PC-9 (cell line): ENCODE measurements around the gene EDNRB. TPM values are rescaled to one million over a fixed set of nuclear protein-coding genes. Genes with fewer than 3 reads are reported as not detected.

Experiments
- BruUV-seq: library from RNA; stranded (reverse); fragments of 400-500 nt; replicated peaks from 2 replicates; lab custom pipeline; 2021; lab: Mats Ljungman, UMichigan
- CTCF ChIA-PET: fragments of 300-600 bp; sonication (Branson Sonifier 250); formaldehyde crosslinking; loops from one replicate; lab custom pipeline; 2022; ENCODE audit warnings: antibody characterized with exemption; lab: Charles Lee
- POLR2A ChIA-PET: fragments of 300-600 bp; sonication (Branson Sonifier 250); formaldehyde crosslinking; loops from one replicate; lab custom pipeline; 2022; ENCODE audit warnings: antibody characterized with exemption; ENCODE audit not compliant: unreplicated experiment; lab: Charles Lee
- DNase-seq, 2 experiments: peaks; one replicate each; pipeline versions ENCODE4 v3.0.0 to v3.0.0-alpha.2; 2015 to 2022; ENCODE audit warnings: mixed read lengths in 1 of 2
- H2AFZ ChIP-seq: fragments of 200-600 bp; sonication (generic); 2 replicates; pipeline ENCODE4 v1.8.1; 2017; ENCODE audit warnings: antibody characterized with exemption
- H3F3A ChIP-seq: fragments of 200-600 bp; sonication (generic); 2 replicates; pipeline ENCODE4 v1.8.1; 2017; ENCODE audit warnings: antibody characterized with exemption, mild to moderate bottlenecking, low read depth; ENCODE audit not compliant: insufficient read depth
- H3K27ac ChIP-seq: fragments of 200-600 bp; sonication (generic); 2 replicates; pipeline ENCODE4 v1.6.1; 2016; ENCODE audit warnings: mixed run types
- H3K27me3 ChIP-seq: fragments of 200-600 bp; sonication (generic); 2 replicates; pipeline ENCODE4 v1.6.1; 2016; ENCODE audit warnings: low read depth, mixed run types; ENCODE audit not compliant: insufficient read depth
- H3K36me3 ChIP-seq: fragments of 200-600 bp; sonication (generic); 2 replicates; pipeline ENCODE4 v1.6.1; 2016; ENCODE audit warnings: low read depth, mixed run types
- H3K4me1 ChIP-seq: fragments of 200-600 bp; sonication (generic); replicated peaks from 2 replicates; pipeline ENCODE4 v1.6.1; 2016; ENCODE audit warnings: mixed run types; ENCODE audit not compliant: insufficient read depth
- H3K4me2 ChIP-seq: fragments of 200-600 bp; sonication (generic); 2 replicates; pipeline ENCODE4 v1.6.1; 2017; ENCODE audit warnings: mixed run types
- H3K4me3 ChIP-seq: fragments of 200-600 bp; sonication (generic); 2 replicates; pipeline ENCODE4 v1.6.1; 2016; ENCODE audit warnings: mixed run types
- H3K79me2 ChIP-seq: fragments of 200-600 bp; sonication (generic); 2 replicates; pipeline ENCODE4 v1.6.1; 2017; ENCODE audit warnings: low read depth, mixed run types
- H3K9me2 ChIP-seq: fragments of 200-600 bp; sonication (generic); 2 replicates; pipeline ENCODE4 v1.8.1; 2017; ENCODE audit warnings: mild to moderate bottlenecking; ENCODE audit not compliant: insufficient read depth
- H3K9me3 ChIP-seq: fragments of 200-600 bp; sonication (generic); 2 replicates; pipeline ENCODE4 v1.8.1; 2016; ENCODE audit warnings: low read depth; ENCODE audit not compliant: insufficient read depth
- H4K20me1 ChIP-seq: fragments of 200-600 bp; sonication (generic); 2 replicates; pipeline ENCODE4 v1.8.1; 2017; ENCODE audit not compliant: insufficient read depth
- EZH2 ChIP-seq: fragments of 200-600 bp; sonication (generic); IDR thresholded peaks from 2 replicates; pipeline ENCODE4 v1.8.0; 2017; ENCODE audit warnings: antibody characterized with exemption, low read depth
- intact Hi-C: fragments of 100-400 bp; cut with micrococcal nuclease; formaldehyde crosslinking; loops from one replicate; pipeline ENCODE4 v1.10.0; 2022; ENCODE audit not compliant: unreplicated experiment
- total RNA-seq: library from RNA; stranded (reverse); gene quantifications from 2 replicates; pipeline ENCODE4 v1.2.3, GENCODE V29; 2021
- TF ChIP-seq, protein P1 (sequence below): fragments of 200-600 bp; sonication (generic); conservative IDR thresholded peaks from 2 replicates; pipeline ENCODE4 v1.6.1; 2017; ENCODE audit warnings: mixed run types, antibody characterized with exemption, mild to moderate bottlenecking, moderate library complexity

The EDNRB gene
- total RNA-seq, 1 experiment from 2014 or later, result not detected

GRCh38 chr13:77865622-77866021, 53.0 kb downstream of the EDNRB start:
- no peaks in the 10 kb centered on the region for H3K9me3 ChIP-seq
- CTCF ChIA-PET, result no interaction called here
- no peaks in the 10 kb centered on the region for H3K36me3 ChIP-seq
- no TSS peak for BruUV-seq
- POLR2A ChIA-PET, result no interaction called here
- H3K4me3 ChIP-seq, result no peak overlapping the region
- no peaks in the 10 kb centered on the region for H4K20me1 ChIP-seq
- DNase-seq, result no peak
- no peaks in the 10 kb centered on the region for H3K27me3 ChIP-seq
- H2AFZ ChIP-seq, result no peak overlapping the region
- H3K9me2 ChIP-seq, result no peaks in the 10 kb centered on the region
- TF ChIP-seq, protein P1, sequence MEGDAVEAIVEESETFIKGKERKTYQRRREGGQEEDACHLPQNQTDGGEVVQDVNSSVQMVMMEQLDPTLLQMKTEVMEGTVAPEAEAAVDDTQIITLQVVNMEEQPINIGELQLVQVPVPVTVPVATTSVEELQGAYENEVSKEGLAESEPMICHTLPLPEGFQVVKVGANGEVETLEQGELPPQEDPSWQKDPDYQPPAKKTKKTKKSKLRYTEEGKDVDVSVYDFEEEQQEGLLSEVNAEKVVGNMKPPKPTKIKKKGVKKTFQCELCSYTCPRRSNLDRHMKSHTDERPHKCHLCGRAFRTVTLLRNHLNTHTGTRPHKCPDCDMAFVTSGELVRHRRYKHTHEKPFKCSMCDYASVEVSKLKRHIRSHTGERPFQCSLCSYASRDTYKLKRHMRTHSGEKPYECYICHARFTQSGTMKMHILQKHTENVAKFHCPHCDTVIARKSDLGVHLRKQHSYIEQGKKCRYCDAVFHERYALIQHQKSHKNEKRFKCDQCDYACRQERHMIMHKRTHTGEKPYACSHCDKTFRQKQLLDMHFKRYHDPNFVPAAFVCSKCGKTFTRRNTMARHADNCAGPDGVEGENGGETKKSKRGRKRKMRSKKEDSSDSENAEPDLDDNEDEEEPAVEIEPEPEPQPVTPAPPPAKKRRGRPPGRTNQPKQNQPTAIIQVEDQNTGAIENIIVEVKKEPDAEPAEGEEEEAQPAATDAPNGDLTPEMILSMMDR, result no peak
- TF ChIP-seq EZH2, result no peak
- no peaks in the 10 kb centered on the region for H3F3A ChIP-seq
- no peaks in the 10 kb centered on the region for H3K4me1 ChIP-seq
- H3K4me2 ChIP-seq, result no peak overlapping the region
- no peaks in the 10 kb centered on the region for H3K79me2 ChIP-seq
- H3K27ac ChIP-seq, result no peak overlapping the region
- intact Hi-C loops, result no loop called here

GRCh38 chr13:77863144-77863543, 55.5 kb downstream of the EDNRB start:
- H4K20me1 ChIP-seq, result no peaks in the 10 kb centered on the region
- no peak for DNase-seq
- intact Hi-C loops, result no loop called here
- no peak overlapping the region for H3K4me3 ChIP-seq
- ChIA-PET POLR2A (no interaction called here), CTCF (no interaction called here)
- TF ChIP-seq, protein P1, result no peak
- TF ChIP-seq EZH2, result no peak
- no peaks in the 10 kb centered on the region for H3K9me2 ChIP-seq
- no peaks in the 10 kb centered on the region for H3K79me2 ChIP-seq
- no peaks in the 10 kb centered on the region for H3K36me3 ChIP-seq
- no peak overlapping the region for H2AFZ ChIP-seq
- no peaks in the 10 kb centered on the region for H3F3A ChIP-seq
- no TSS peak for BruUV-seq
- H3K4me1 ChIP-seq, result no peaks in the 10 kb centered on the region
- no peak overlapping the region for H3K4me2 ChIP-seq
- no peaks in the 10 kb centered on the region for H3K9me3 ChIP-seq
- H3K27ac ChIP-seq, result no peak overlapping the region
- H3K27me3 ChIP-seq, result no peaks in the 10 kb centered on the region

- H3K27ac ChIP-seq, result no peak overlapping the region
- ChIA-PET CTCF (no interaction called here), POLR2A (no interaction called here)
- H3K9me2 ChIP-seq, result no peaks in the 10 kb centered on the region
- H3K4me3 ChIP-seq, result no peak overlapping the region
- no peak for DNase-seq
- BruUV-seq, result no TSS peak
- H3K27me3 ChIP-seq, result no peaks in the 10 kb centered on the region
- H2AFZ ChIP-seq, result no peak overlapping the region
- TF ChIP-seq EZH2, result no peak
- TF ChIP-seq, protein P1, result no peak
- H3K36me3 ChIP-seq, result no peaks in the 10 kb centered on the region
- H3K4me2 ChIP-seq, result no peak overlapping the region
- H3K79me2 ChIP-seq, result no peaks in the 10 kb centered on the region
- no peaks in the 10 kb centered on the region for H4K20me1 ChIP-seq
- H3F3A ChIP-seq, result no peaks in the 10 kb centered on the region
- H3K9me3 ChIP-seq, result no peaks in the 10 kb centered on the region
- intact Hi-C loops, result no loop called here
- no peaks in the 10 kb centered on the region for H3K4me1 ChIP-seq
Measured at GRCh38 chr13:77861741-77862140, 56.9 kb downstream of the EDNRB start.
